Hematopoietic multipotent progenitor cell treated with erythropoietin and hydrocortisone succinate and interleukin-3 and kit ligand, for 4 days (in vitro differentiated cells): ENCODE data around the gene CPM.

Experiments used
- DNase-seq: peaks from one replicate; pipeline ENCODE4 v3.0.0-alpha.2; 2015

Gene CPM

DNA sequence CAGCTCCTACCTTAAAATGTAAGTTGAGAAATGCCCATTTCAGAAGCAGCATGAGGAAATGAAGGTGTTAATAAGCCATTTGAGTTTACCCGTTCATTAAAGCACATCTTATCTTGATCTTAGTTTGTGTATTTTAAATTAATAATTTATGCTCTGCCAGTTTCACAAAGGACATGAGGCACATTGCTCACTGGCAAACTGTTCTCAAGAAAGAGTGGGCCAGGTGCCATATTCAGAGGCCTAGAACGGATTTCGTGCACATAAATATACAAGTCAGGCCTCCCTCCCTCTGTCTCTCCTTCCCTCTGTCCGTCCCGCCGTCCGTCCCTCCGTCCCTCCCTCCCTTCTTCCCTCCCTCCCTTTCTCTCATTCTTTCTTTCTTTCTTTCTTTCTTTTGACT, 29.5 kb downstream of the CPM start:
- no peak for DNase-seq

- no peak for DNase-seq
Measured at GRCh38 chr12:68901551-68901950, 31.4 kb downstream of the CPM start.

- no peak for DNase-seq
Measured at GRCh38 chr12:68901145-68901544, 31.8 kb downstream of the CPM start.

GRCh38 chr12:68900241-68900640, 32.7 kb downstream of the CPM start:
- no peak for DNase-seq

GRCh38 chr12:68899251-68899771, 33.7 kb downstream of the CPM start:
- DNase-seq: no peak

- DNase-seq: peak; percentile 13
Measured at GRCh38 chr12:68896881-68897540, 36.0 kb downstream of the CPM start.

DNA sequence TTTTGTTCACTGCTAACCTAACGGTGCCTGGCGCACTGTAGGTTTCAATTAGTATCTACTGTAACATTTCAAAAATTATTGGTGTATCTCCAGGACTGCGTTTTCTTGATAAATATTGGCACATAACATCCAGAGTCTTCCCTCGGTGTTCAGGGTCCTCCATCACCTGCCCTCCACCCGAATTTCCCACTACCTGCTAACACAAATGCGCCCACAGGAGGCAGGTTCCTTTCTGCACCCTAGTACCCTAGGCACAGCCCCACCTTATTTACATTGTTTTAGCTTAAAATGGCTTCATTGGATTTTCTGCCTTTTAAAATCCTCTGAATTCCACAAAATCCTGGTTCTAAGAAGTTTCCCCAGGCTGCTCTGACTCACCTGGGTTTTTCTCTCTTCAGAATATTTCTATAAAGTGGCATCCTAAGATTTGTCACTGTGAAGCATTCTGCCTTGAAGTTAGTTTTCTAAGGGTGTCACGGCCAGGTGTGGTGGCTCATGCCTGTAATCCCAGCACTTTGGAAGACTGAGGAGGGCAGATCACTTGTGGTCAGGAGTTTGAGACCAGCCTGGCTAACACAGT, 38.6 kb downstream of the CPM start:
- no peak for DNase-seq

DNA sequence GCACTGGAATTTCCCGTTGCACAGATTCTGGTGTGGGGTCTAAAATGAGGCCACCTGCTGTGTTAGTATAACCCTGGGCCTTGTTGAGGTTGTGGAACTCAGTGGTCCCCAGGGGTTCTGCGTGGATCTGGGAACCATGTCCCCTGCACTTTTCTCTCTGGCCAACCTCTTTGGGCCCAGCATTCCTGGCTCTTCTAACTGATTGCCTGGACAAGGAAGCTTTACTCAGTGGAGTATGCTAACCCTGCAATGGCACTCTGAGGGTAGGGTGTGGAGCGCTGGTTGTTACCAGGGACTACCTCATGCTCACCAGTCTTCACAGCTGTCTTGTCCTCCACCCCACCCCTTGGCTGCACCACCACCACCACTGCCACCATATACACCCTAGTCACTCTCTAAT, 39.2 kb downstream of the CPM start:
- DNase-seq: no peak

DNA sequence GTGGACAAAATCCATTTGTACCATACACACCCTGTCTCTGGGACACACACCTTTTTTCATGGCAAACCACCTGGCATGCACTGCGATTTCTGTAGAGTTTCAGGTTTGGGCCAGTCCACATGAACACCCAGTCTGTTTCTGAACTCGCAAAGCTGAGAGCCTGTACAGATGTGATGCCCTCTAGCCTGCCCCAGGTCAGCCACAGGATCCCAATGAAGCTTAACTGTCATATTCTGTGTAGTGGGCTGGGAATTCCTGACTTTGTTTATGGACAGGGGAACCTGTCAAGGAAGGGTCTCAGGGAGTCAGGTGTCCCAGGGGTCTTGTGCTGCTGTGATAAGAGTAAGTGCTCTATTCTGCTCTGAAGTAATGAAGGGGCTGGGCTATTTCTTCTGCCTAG, 39.8 kb downstream of the CPM start:
- DNase-seq: no peak

DNA sequence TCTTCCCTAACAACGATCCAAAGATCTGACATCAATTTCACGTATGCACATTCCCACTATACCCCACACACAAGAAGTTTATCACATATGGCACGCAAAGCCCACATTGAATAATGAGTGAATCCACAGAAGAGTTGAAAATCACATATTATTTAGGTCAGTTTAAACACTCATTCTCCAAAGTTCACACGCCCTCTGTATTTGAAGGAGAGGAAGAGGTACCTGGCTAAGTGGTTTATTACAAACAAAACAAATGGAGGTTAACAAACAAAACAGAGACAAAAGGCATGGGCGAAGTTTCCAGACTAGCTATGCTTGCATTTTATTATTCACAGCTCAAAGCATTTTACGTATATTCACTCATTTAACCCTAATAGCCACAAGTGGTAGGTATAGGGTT, 41.8 kb downstream of the CPM start:
- no peak for DNase-seq

DNA sequence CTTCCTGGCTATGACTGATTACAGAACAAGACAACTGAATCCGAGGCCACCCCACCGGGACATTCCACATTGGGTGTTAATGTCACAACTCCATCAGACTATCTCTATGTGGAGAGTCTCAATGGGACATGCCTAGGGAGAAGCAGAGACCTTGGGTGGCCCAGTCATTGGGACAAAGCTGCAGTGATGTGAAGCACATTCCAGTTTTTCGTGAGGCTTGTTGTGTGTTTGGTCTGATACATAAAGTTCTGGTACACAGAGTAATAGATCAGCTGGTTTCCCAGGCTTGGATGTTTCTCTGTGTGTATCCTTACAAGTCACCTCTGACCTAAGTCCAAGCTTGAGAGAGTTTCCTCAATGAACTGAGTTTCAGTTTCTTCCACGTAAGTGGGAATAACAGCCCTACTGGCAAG, 42.3 kb downstream of the CPM start:
- no peak for DNase-seq

DNA sequence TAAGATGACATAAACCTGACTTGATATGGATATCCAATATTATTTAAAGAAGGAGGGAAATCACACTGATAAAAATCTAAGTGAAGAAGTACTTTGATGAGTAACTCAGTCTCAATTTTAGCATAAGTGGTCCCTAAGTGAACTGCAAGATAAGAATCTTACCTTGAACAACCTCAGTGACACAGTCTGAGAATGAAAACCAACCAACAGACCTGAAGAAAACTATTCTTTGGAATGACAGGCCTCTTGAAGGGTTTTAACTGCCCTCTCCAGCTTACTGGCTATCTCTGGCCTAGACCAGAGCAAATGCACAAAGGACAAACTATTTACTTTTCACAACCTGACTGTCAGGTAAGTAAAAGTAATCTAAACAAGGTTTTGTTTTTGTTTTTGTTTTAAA, 44.7 kb downstream of the CPM start:
- DNase-seq: no peak

DNA sequence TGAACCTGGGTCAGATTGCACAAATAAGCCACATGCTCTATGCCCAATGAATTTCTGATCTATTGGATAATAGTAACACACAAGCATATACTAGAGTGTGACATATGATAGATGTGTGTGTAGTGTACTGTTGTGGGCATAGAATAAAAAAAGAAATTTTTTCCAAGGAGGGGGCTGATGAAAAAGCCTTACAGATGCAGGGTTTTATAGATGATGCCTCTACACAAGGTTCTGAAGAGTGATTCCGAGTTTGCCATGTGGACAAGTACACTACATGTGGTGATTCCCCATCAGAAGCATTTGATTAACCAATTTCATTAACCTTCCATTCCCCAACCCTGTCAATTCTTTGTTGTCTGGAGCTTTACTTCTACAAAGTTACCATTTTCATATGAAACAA, 45.3 kb downstream of the CPM start:
- DNase-seq: no peak

DNA sequence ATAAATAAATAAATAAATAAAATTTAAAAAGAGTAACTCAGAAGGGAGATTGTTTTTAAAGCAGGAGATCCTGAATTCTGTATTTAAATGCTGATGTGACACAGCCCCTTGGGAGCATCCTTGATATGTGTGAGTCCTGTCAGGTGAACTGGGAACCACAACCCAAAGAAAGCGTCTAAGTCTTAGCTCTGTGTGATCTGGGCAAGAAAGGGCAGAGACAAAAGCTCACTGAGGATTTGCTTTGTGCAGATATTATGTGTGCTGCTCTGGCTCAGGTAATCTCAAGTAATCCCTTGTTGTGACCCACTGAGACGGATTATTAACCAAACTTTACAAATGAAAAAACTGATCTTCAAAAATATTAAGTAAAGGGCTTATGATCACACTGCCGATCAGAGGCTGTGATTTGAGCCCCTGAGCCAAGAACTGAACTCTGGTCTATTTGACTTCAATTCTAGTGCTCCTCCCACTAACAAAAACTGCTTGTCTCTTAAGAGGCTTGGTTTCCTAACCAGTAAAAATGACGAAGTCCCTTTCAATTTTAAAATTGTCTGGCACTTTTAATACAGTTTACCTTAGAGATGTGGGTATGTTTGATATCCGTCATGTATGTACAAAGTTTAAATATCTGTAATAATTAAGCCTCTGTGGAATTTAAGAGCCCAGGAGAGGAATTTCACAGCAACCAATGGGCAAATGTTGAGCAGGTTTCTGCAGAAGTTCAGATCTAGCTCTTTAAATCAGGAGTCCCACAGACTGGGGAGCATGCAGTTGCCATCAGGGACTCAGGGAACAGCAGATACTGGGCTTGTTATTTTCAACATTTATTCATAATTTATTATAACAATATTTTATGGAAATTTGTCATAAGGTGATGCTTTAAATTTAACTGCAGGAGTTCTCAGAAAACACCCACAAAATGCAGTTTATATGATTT, 46.1 kb downstream of the CPM start:
- no peak for DNase-seq

DNA sequence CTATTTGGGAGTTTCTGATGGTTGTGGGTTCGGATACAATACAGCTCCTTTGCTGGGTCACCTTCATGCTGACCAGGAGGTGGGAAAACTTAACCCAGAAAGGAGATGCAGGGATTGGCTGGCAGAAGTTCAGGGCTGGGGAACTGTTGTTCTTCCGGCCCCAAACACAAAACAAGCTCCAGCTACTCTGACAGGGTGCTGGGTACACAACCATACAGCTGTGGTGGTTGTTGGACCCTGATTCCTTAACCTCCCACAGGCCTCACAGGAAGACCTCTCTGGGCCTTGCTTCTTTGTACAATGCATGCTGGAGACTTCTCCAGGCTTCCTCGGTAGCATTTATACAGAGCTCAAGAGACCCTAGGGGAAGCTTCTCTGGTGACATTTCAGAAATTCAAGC, 47.6 kb downstream of the CPM start:
- no peak for DNase-seq

DNA sequence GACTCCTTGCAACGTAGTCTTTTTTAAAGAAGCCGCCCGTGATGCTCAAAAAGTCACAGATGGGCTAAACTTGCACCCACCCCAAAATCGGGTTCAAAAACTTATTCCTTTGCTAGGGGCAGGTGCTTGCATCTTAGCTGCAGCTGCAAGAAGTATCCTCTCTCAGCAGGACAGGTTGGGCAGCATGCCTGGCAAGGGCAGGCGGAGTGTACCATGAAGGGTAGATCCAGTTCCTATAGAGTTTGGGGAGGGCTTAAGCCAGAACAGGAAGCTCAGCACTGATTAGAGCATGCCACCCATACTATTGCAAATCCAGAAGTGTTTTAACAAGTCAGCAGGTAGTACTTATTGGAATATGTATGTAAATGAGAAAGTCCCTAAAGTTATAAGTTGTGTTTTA, 48.7 kb downstream of the CPM start:
- DNase-seq: no peak

- DNase-seq: no peak
Measured at GRCh38 chr12:68883151-68883550, 49.8 kb downstream of the CPM start.

DNA sequence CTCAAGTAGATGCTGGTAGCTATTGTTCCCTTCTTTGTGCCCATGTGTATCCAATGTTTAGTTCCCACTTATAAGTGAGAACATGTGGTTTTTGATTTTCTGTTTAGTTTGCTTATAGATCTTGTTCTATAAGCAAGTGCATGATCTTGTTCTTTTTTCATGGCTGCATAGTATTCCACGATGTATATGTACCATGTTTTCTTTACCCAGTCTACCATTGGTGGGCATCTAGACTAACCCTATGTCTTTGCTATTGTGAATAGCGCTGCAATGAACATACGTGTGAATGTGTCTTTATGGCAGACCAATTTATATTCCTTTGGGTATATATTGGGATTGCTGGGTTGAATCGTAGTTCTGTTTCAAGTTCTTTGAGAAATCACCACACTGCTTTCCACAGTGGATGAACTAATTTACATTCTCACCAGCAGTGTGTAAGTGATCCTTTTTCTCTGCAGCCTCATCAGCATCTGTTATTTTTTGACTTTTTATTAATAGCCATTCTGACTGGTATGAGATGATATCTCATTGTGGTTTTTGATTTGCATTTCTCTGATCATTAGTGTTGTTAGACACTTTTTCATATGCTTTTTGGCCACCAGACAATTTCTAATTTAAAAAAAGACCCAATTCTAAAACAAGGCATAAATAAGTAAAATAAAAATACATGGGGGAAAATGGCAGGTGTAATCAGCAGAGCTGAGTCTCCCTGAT, 50.6 kb downstream of the CPM start:
- no peak for DNase-seq

- no peak for DNase-seq
Measured at GRCh38 chr12:68880660-68881325, 52.2 kb downstream of the CPM start.

DNA sequence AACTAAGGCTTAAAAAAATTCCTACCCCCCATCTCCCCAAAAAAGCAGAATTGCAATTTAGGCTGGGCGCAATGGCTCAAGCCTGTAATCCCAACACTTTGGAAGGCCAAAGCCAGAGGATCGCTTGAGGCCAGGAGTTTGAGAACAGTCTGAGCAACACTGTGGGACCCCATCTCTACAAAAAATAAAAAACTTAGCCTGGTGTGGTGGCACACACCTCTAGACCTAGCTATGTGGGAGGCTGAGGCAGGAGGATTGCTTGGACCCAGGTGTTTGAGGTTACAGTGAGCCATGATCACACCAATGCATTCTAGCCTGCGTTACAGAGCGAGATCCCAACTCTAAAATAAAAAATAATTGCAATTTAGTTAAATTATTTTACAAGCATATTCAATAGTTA, 54.1 kb downstream of the CPM start:
- no peak for DNase-seq

DNA sequence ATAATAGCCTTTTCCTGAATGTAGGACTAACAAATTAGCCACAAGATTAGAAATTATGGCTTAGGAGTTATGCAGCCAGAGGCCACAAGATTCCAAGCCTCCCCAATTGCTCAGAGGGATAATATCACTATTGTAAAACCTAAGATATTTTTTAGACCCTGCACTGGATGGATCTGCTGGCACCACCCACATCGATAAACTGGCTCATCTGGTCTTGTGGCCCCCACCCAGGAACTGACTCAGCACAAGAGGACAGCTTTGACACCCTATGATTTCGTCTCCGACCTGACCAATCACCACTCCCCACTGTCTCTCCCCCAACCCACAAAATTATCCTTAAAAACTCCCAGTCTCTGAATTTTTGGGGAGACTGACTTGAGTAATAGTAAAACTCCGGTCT, 54.7 kb downstream of the CPM start:
- DNase-seq: no peak

- no peak for DNase-seq
Measured at GRCh38 chr12:68877583-68877982, 55.4 kb downstream of the CPM start.

- DNase-seq: peak; percentile 10
Measured at GRCh38 chr12:68876461-68876860, 56.5 kb downstream of the CPM start.
